NCI-H345 treated with DMSO at 0.1 percent for 48 hours (cell line): ENCODE measurements around the gene KCNJ3.
"Not testable (repeated sequence)": the region's sequence is repeated elsewhere in the genome, so short reads cannot be mapped to it uniquely, and the experiment has no call there.

Experiments used
- DNase-seq: peaks from one replicate; lab custom pipeline; 2025; ENCODE audit not compliant: unreplicated experiment; lab: John Stamatoyannopoulos, UW

Gene KCNJ3

DNA sequence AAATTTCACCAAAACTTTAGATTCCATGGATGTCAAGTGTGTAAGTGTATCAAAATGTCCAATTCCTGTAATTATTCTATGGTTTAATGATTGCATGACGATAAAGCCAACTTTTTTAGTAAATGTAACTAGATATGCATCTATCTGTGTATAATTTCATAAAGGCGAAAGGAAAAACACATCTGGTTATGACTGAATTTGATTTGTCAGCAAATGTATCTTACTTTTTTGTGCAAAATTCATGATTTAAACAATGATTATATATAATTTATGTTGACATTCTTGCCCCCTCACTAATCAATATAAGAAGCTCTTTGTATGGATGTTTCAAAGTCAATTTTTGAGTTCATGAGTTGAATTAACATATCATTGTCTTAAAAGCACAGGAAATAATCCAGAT lies 138.5 kb downstream of the KCNJ3 start:
- DNase-seq, result no peak

DNA sequence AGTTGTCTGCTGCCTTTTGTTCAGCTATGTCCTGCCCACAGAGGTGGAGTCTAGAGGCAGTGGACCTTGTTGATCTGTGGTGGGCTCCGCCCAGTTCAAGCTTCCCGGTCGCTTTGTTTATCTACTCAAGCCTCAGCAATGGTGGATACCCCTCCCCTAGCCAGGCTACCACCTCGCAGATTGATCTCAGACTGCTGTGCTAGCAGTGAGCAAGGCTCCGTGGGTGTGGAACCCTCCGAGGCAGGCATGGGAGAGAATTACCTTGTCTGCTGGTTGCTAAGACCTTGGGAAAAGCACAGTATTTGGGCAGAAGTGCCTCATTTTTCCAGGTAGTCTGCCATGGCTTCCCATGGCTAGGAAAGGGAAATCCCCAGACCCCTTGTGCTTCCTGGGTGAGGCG lies 146.0 kb downstream of the KCNJ3 start:
- no peak for DNase-seq

DNA sequence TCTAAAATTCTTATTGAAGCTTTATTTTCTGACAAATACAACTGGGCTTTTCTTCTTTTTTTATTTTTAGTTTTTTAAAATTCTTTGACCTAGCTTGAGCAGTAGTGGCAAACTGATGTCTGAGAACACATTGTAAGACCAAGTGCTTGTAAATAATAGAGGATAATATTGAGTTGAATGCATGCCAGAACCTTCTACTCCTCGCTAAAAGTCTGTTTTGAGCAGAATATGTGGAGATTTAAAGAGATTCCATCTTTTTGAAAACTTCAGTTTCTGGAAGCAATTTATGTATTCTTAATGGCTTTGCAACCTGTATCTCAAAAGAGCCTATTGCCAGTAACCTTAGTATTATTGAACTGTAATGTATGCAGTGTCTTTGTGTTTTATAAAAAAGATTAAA lies 148.3 kb downstream of the KCNJ3 start:
- DNase-seq, result no peak

DNA sequence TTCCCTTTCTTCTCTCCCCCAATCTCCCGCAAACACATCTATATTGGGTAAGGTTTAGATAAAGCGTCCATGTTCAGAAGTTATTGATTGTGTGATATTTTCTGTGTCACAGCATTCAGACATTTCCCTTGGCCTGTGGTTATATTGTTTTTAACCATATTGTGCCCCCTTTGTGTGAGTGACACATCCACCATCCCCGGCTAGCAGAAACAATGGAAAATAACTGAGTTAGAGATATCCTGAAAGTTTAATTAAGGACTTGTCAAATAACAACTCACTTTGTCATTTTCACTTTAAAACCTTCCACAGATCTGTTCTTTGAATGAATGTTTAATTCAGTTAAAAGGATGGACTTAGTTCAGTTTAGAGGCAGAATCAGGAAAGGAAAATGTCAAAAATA lies 151.0 kb downstream of the KCNJ3 start:
- DNase-seq, result no peak

DNA sequence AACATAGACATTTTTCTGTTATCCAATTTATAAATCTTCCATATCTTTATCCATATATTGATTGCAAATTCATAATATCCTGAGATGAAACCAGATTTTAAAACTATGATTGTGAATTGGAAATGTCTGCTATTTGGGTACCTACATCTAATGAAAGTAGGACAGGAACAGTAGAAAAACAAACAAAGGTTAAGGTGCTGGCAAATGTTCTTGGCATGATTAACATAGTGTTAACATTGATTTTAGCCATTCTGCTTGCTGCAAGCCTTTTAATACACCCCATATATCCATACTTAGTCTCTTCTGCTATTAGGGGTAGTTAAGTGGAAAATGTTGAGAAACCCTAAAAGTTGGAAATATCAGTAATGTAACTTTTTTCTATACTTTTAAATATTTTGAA lies 152.0 kb downstream of the KCNJ3 start:
- no peak for DNase-seq

DNA sequence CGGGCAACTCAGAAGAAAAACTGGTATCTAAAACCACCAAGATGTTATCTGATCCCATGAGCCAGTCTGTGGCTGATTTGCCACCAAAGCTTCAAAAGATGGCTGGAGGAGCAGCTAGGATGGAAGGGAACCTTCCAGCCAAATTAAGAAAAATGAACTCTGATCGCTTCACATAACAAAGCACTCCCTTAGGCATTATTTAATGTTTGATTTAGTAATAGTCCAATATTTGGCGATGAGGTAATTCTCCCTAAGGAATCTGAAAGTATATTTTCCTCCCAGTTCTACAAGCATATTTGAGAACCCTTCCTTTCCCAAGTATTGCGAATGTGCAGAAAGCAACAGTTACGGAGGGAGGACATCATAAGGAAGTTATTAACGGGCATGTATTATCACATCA lies 156.6 kb downstream of the KCNJ3 start:
- no peak for DNase-seq

DNA sequence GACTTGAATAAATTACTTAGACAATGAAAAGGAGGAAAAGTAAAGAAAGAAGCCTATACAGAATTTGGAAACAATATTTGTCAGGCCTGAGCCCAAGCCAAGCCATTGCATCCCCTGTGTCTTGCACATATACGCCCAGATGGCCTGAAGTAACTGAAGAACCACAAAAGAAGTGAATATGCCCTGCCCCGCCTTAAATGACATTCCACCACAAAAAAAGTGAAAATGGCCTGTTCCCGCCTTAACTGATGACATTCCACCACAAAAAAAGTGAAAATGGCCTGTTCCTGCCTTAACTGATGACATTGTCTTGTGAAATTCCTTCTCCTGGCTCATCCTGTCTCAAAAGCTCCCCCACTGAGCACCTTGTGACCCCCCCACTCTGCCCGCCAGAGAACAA lies 168.7 kb downstream of the KCNJ3 start:
- DNase-seq, result not testable (repeated sequence)

DNA sequence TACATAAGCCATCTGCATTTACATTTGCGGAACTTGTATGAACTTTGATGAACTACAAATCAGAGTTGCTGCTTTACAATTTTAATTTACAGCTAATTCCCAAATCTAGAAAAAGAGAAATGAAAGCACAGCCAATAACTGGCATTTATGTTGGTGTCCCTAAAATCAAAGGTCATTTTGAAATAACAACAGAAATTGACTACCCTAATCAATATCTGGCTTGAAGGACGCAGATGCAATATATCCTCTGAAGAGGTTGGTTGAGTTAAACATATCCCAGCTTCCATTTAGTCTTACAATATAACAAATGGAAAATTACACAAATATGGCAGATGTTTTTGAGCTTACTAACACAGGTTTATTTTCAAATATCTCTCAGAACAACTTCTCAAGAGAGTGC lies 177.5 kb downstream of the KCNJ3 start:
- no peak for DNase-seq

DNA sequence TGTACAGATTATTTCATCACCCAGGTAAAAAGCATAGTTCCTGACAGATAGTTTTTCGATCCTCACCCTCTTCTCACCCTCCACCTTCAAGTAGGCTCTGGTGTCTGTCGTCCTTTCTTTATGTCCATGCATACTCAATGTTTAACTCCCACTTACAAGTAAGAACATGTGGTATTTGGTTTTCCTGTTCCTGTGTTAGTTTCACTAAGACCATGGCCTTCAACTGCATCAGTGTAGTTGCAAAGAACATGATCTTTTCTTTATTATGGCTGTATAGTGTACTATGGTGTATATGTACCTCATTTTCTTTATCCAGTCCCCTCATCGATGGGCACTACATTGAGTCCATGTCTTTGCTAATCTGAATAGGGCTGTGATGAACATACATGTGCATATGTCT lies 184.2 kb downstream of the KCNJ3 start:
- DNase-seq, result no peak

DNA sequence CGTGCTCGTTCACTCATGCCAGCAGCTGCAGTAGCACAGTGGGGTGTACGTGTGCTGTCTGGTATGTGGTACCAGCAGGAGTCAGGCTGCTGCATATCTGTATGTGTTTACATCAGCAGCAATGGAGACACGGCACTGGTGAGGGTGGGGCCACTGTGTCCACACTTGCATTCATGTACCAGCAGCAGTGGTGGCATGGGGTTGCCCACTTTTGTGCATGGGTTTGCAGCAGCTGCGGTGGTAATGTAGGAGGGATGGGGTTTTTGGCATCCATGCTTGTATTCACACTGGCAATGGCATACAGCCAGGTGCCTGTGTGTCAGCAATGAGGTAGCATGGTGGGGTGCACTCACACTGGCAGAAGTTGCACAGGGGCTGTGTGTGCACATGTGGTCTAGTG lies 187.8 kb downstream of the KCNJ3 start:
- DNase-seq, result no peak

DNA sequence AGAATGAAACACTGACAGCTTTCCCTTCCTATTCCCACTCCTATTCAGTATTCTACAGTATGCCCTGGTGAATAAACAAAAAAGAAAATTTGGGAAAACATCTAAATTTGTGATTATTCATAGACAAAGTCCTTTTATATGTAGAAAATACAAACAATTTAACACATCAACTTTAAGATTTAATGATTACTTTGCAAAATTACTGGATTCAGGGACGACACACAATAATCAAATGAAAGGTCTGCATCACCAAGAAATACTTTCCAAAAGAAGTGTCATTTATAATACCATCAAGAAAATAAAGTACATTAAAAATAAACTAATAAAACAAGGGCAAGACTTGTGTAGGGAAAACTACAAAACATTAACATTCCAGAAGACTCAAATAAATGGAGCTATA lies 199.8 kb downstream of the KCNJ3 start:
- DNase-seq, result no peak

DNA sequence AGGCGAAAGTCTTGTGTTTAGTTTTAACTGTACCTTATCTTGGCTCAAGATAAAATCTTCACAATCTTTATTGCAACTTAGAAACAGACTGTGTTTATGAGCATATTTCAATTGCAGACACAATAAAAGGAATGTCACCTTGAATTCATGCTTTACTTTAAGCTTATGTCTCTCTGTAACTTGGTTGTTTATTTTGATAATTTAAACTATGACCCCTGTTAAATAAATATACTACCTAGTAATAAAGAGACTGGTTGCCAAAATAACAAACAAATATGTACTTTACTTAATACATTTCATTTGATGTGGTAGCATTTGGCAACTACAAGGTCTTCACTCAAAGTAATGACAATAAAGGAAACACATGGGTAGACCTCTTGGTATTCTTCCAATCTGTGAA lies 202.6 kb downstream of the KCNJ3 start:
- DNase-seq, result no peak
